CD4-positive, CD25-positive, alpha-beta regulatory T cell (primary cell): Measurements from ENCODE around the gene BABAM2. TPM values are rescaled to one million over a fixed set of nuclear protein-coding genes. Genes with fewer than 3 reads are reported as not detected.

Experiments
- ATAC-seq, 2 donors: fragments of 150-1000 bp; cut with Tn5 transposase; one replicate each; pipeline ENCODE4 v1.10.0; 2021; ENCODE audit warnings: low read depth in 2 of 2, moderate number of reproducible peaks in 2 of 2, moderate library complexity in 1 of 2
- DNase-seq, 3 donors: peaks; one replicate each; pipeline versions ENCODE4 v3.0.0 to v3.0.0-alpha.2; 2012 to 2022; ENCODE audit warnings: mixed read lengths in 1 of 3
- H3K27ac ChIP-seq: one replicate; pipeline ENCODE4 v1.7.0; 2013; ENCODE audit warnings: mild to moderate bottlenecking, low read length; ENCODE audit not compliant: insufficient read depth, poor library complexity, severe bottlenecking
- H3K27me3 ChIP-seq: one replicate; pipeline ENCODE4 v1.7.0; 2013; ENCODE audit warnings: low read length; ENCODE audit not compliant: control insufficient read depth, insufficient read depth
- H3K36me3 ChIP-seq: one replicate; pipeline ENCODE4 v1.7.0; 2013; ENCODE audit warnings: mild to moderate bottlenecking, low read length, moderate library complexity; ENCODE audit not compliant: control insufficient read depth, insufficient read depth
- H3K4me1 ChIP-seq: 2 replicates; pipeline ENCODE4 v1.7.0; 2013; ENCODE audit warnings: mild to moderate bottlenecking, low read length; ENCODE audit not compliant: insufficient read depth, control insufficient read depth, poor library complexity, severe bottlenecking
- H3K4me3 ChIP-seq: one replicate; pipeline ENCODE4 v1.7.0; 2013; ENCODE audit warnings: low read depth, mild to moderate bottlenecking, low read length, moderate library complexity
- H3K9me3 ChIP-seq, 2 experiments: 1 replicate in 1 of 2; 2 replicates in 1 of 2; pipeline ENCODE4 v1.7.0; 2013; ENCODE audit warnings: low read length in 2 of 2, mild to moderate bottlenecking in 1 of 2, moderate library complexity in 1 of 2; ENCODE audit not compliant: control insufficient read depth in 2 of 2
- H3K27ac Mint-ChIP-seq, 3 donors: one replicate each; pipeline ENCODE4 v1.8.0; 2020 to 2022; ENCODE audit warnings: mild to moderate bottlenecking in 3 of 3, mixed read lengths in 3 of 3, moderate library complexity in 2 of 3
- H3K27me3 Mint-ChIP-seq: one replicate; pipeline ENCODE4 v1.8.0; 2022; ENCODE audit warnings: mild to moderate bottlenecking, mixed read lengths
- H3K36me3 Mint-ChIP-seq: one replicate; pipeline ENCODE4 v1.8.0; 2020; ENCODE audit warnings: mixed read lengths
- H3K4me1 Mint-ChIP-seq, 4 donors: one replicate each; pipeline ENCODE4 v1.8.0; 2020 to 2022; ENCODE audit warnings: mixed read lengths in 4 of 4, mild to moderate bottlenecking in 1 of 4
- H3K4me3 Mint-ChIP-seq, 4 donors: one replicate each; pipeline ENCODE4 v1.8.0; 2020 to 2022; ENCODE audit warnings: mild to moderate bottlenecking in 4 of 4, mixed read lengths in 4 of 4, moderate library complexity in 3 of 4
- H3K9me3 Mint-ChIP-seq, 7 donors: one replicate each; pipeline ENCODE4 v1.8.0; 2020 to 2022; ENCODE audit warnings: mixed read lengths in 7 of 7, mild to moderate bottlenecking in 3 of 7, moderate library complexity in 2 of 7
- polyA plus RNA-seq, 4 donors: library from polyadenylated mRNA; unstranded; fragments of 300-500 nt; fragmentation: Illumina TruSeq; gene quantifications; one replicate each; pipeline ENCODE4 v1.2.3, GENCODE V29; 2021
- total RNA-seq: library from RNA; stranded (reverse); gene quantifications from one replicate; pipeline ENCODE4 v1.2.3, GENCODE V29; 2022

Gene BABAM2
- total and polyA plus RNA-seq, 5 donors from 2014 or later: 42.9 to 70.0 (median 58.5) TPM

DNA sequence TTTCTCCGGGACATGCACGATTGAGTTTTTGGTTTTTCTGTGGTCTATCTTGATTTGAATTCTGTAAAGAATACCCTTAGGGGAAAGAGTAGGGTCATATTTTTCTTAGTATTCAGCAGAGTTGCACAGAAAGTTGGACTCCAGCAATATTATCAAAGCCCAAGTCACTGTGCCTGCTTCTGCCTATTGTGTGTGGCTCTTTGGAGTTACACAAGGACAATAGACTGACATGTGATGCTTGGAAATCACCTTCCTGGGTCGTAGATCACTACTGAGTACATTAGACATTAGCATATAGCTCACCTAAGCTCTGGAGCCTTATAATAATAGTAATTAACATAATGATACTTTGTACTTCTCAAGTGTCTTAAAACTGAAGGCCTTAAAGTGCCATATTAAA is 263.3 kb downstream of the BABAM2 start:
- Mint-ChIP-seq H3K4me3 (no peak overlapping the region), H3K4me1 (no peaks in the 10 kb centered on the region), H3K27me3 (no peaks in the 10 kb centered on the region), H3K9me3 (peaks cover 0 to 17% (median 7%) of the 10 kb centered on the region in 7 donors), H3K36me3 (peaks cover 60% of the 10 kb centered on the region), H3K27ac (peak overlapping the region in 1 of 3 donors; percentile 25)
- Histone ChIP-seq H3K27me3 (no peaks in the 10 kb centered on the region), H3K27ac (no peak overlapping the region), H3K4me3 (no peak overlapping the region), H3K36me3 (peaks cover 6% of the 10 kb centered on the region), H3K9me3 (peaks cover 9 to 18% of the 10 kb centered on the region in 2 experiments), H3K4me1 (no peaks in the 10 kb centered on the region)
- ATAC-seq (no peak), DNase-seq (no peak)

DNA sequence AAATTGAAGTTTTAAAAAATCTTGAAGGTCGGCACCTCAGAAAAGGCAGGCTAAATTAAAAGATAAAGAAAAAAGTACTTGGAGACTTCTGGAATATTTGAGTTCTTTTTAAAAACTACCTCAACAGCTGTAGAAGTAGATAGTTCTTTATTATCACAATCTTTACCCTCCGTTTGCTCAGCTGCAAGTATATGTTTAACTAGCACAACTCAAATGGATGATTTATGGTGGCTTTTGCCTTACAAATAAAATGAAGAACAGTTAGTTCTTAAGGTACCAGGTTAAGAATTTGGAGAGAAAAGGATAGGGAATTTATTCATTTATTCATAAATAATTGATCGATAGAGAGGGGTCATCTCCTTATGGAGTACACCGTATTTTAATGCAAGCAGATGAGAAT is 264.6 kb downstream of the BABAM2 start:
- H3K27ac ChIP-seq: no peak overlapping the region
- H3K36me3 Mint-ChIP-seq: peaks cover 57% of the 10 kb centered on the region

DNA sequence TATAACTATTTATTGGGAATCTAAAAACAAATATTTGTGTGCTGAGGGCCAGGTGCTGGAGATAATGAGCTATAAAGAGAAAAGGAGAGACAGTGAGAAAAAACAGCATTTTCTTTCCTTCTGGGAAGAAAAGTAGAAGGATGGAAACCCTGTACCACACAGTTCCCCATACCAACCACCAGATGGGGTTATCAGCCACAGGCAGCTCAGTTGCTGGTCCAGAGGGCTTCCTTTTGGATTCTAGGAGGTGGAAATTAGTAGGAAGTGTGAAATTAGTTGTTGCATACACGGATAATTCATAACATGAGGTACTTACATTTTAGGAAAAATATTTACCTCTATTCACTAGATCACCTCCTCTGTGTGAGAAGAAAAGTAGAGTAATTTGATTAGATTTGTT is 265.1 kb downstream of the BABAM2 start:
- Histone ChIP-seq H3K4me3 (no peak overlapping the region), H3K27ac (no peak overlapping the region), H3K9me3 (peaks cover 9 to 18% of the 10 kb centered on the region in 2 experiments), H3K27me3 (no peaks in the 10 kb centered on the region), H3K36me3 (peaks cover 4% of the 10 kb centered on the region), H3K4me1 (no peaks in the 10 kb centered on the region)
- H3K36me3 Mint-ChIP-seq: peaks cover 57% of the 10 kb centered on the region
- no peaks in the 10 kb centered on the region for H3K4me1 Mint-ChIP-seq
- DNase-seq (no peak), ATAC-seq (no peak)
- H3K27ac Mint-ChIP-seq: no peak overlapping the region
- no peaks in the 10 kb centered on the region for H3K27me3 Mint-ChIP-seq
- peaks cover 0 to 17% (median 7%) of the 10 kb centered on the region in 7 donors for H3K9me3 Mint-ChIP-seq
- no peak overlapping the region for H3K4me3 Mint-ChIP-seq

More for the DNA sequence above, 264.6 kb downstream of the BABAM2 start:
- DNase-seq (no peak), ATAC-seq (no peak)
- Mint-ChIP-seq H3K27me3 (no peaks in the 10 kb centered on the region), H3K9me3 (peaks cover 0 to 17% (median 7%) of the 10 kb centered on the region in 7 donors), H3K4me1 (no peaks in the 10 kb centered on the region), H3K4me3 (no peak overlapping the region), H3K27ac (no peak overlapping the region)
- H3K36me3 ChIP-seq: peaks cover 4% of the 10 kb centered on the region
- H3K4me3 ChIP-seq: no peak overlapping the region
- no peaks in the 10 kb centered on the region for H3K27me3 ChIP-seq
- peaks cover 9 to 18% of the 10 kb centered on the region in 2 experiments for H3K9me3 ChIP-seq
- H3K4me1 ChIP-seq: no peaks in the 10 kb centered on the region

DNA sequence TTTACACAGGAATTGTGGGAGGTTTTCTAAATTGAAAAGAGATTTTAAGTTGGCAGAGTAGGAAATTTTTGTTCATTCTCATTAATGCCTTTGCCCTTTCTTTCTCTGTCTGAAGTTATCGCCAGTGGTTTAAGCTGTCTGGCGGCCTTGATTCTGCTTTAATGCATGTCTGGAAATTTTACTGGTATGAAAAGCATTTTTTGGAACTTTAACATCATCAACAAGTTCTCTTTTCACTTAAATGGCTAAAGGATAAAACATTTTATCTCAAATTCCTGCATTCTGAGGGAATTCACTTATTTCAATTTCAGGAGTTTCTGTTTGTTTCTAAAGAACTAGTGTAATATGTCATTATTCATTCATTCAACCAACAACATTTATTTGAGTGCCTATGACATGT is 268.3 kb downstream of the BABAM2 start:
- Histone ChIP-seq H3K9me3 (peaks cover 9 to 18% of the 10 kb centered on the region in 2 experiments), H3K27ac (no peak overlapping the region), H3K4me3 (no peak overlapping the region), H3K4me1 (no peaks in the 10 kb centered on the region), H3K36me3 (peaks cover 4% of the 10 kb centered on the region), H3K27me3 (no peaks in the 10 kb centered on the region)
- ATAC-seq (no peak), DNase-seq (no peak)
- no peaks in the 10 kb centered on the region for H3K4me1 Mint-ChIP-seq
- H3K4me3 Mint-ChIP-seq: no peak overlapping the region
- H3K36me3 Mint-ChIP-seq: peaks cover 35% of the 10 kb centered on the region
- H3K27ac Mint-ChIP-seq: no peak overlapping the region
- H3K9me3 Mint-ChIP-seq: peaks cover 0 to 17% (median 5%) of the 10 kb centered on the region in 7 donors
- H3K27me3 Mint-ChIP-seq: no peaks in the 10 kb centered on the region

DNA sequence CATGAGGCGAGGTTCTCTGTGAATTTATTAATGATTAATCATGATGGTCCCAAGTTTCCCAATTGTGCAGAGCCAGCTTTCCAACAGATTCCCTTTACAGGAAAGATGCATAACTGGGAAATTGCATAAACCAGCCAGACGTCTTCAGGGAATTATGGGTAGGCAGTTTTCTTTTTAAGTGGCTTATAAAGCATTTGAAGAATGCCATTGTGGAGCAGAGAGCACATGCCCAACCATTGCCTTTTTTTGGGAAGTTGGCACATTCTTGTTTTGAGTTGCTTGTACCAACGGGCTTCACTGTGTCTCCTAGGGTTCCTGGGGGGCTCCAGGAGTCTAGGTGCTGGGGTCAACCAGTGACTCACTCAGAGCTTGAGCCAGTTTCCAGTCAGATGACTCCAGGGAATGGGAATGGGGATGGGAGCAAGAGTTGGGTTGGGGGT is 270.5 kb downstream of the BABAM2 start:
- H3K9me3 ChIP-seq: peaks cover 1 to 2% of the 10 kb centered on the region in 2 experiments
- no peak overlapping the region for H3K4me3 ChIP-seq
- peaks cover under 1% of the 10 kb centered on the region for H3K36me3 ChIP-seq
- no peaks in the 10 kb centered on the region for H3K4me1 ChIP-seq
- no peak overlapping the region for H3K27ac Mint-ChIP-seq
- H3K36me3 Mint-ChIP-seq: peaks cover 21% of the 10 kb centered on the region
- no peak overlapping the region for H3K27ac ChIP-seq
- no peaks in the 10 kb centered on the region for H3K27me3 Mint-ChIP-seq
- peaks cover 0 to 2% (median 1%) of the 10 kb centered on the region in 7 donors for H3K9me3 Mint-ChIP-seq
- H3K27me3 ChIP-seq: no peaks in the 10 kb centered on the region
- no peak for DNase-seq
- no peaks in the 10 kb centered on the region for H3K4me1 Mint-ChIP-seq
- H3K4me3 Mint-ChIP-seq: no peak overlapping the region
- no peak for ATAC-seq

DNA sequence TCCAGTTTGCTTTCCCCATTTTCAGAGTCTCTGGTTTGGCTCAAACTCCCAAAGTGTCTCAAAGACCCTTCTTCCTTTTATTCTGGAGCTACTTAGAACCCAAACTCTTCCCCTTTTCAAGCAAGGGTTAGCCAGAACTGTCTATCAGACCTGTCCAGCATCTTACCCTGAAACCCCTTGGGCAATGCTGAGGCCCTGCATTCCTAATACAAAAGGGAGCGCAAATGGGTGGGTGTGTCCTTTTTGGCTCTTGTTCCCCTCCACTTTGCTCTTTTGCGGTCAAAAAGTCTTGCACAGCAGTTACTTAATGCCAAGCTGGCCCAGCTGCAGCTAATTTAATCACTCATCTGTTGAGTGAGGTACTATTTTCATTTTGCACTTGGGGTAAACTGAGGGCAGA is 270.9 kb downstream of the BABAM2 start:
- Mint-ChIP-seq H3K4me1 (no peaks in the 10 kb centered on the region), H3K36me3 (peaks cover 21% of the 10 kb centered on the region), H3K4me3 (no peak overlapping the region), H3K9me3 (no peaks in the 10 kb centered on the region), H3K27ac (no peak overlapping the region), H3K27me3 (no peaks in the 10 kb centered on the region)
- no peaks in the 10 kb centered on the region for H3K9me3 ChIP-seq
- H3K27me3 ChIP-seq: no peaks in the 10 kb centered on the region
- DNase-seq: no peak
- no peak overlapping the region for H3K4me3 ChIP-seq
- no peak overlapping the region for H3K27ac ChIP-seq
- no peaks in the 10 kb centered on the region for H3K4me1 ChIP-seq
- ATAC-seq: no peak
- H3K36me3 ChIP-seq: no peaks in the 10 kb centered on the region

DNA sequence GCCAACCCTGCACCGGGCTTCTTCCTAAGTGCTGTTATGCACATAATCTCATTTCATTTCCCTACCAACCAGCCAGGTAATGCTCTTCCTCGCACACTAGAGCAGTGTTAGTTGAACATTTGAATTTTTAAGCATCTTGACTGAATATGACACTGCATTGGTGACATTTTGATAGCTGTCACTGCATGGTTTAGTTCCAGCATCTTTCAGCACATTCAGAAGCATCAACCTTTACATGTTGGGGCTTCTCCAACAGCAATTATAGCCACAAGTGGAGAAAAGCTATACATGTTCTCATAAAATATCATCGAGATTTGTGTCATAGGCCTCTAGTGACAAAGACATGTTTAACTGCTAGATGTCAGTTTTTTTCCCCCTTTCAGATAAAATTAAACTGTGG is 272.0 kb downstream of the BABAM2 start:
- Mint-ChIP-seq H3K4me1 (no peaks in the 10 kb centered on the region), H3K9me3 (no peaks in the 10 kb centered on the region), H3K27ac (no peak overlapping the region), H3K4me3 (no peak overlapping the region), H3K36me3 (peaks cover 23% of the 10 kb centered on the region), H3K27me3 (no peaks in the 10 kb centered on the region)
- Histone ChIP-seq H3K27me3 (no peaks in the 10 kb centered on the region), H3K4me3 (no peak overlapping the region), H3K9me3 (no peaks in the 10 kb centered on the region), H3K36me3 (no peaks in the 10 kb centered on the region), H3K4me1 (no peaks in the 10 kb centered on the region), H3K27ac (no peak overlapping the region)
- DNase-seq (no peak), ATAC-seq (no peak)

DNA sequence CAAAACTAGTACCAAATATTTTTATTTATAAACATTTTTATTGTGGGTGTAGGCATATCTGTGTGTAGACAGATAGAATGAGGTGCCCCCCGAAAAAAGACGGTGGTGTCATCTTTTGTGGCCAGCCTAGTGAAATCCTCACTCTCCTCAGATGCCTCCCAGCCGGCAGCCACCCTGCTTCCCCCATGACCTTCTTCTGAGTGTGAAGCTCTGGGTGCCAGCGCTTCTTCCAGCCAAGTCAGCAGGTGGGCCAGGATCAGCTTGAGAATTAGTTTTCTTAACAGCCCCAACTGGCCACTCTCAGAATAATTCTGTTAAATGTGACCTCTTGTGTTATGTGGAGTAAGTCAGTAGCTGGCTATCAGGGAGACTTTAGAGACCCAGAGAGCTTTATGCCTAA is 272.5 kb downstream of the BABAM2 start:
- no peak overlapping the region for H3K4me3 Mint-ChIP-seq
- no peak overlapping the region for H3K27ac Mint-ChIP-seq
- Histone ChIP-seq H3K4me1 (no peaks in the 10 kb centered on the region), H3K36me3 (no peaks in the 10 kb centered on the region), H3K27ac (no peak overlapping the region), H3K9me3 (no peaks in the 10 kb centered on the region), H3K4me3 (no peak overlapping the region), H3K27me3 (no peaks in the 10 kb centered on the region)
- H3K9me3 Mint-ChIP-seq: no peaks in the 10 kb centered on the region
- H3K4me1 Mint-ChIP-seq: no peaks in the 10 kb centered on the region
- ATAC-seq (no peak), DNase-seq (no peak)
- H3K36me3 Mint-ChIP-seq: peaks cover 23% of the 10 kb centered on the region
- H3K27me3 Mint-ChIP-seq: no peaks in the 10 kb centered on the region
